NK-92 (cell line): ENCODE results near the gene PRND.
"Not testable (repeated sequence)": the region's sequence is repeated elsewhere in the genome, so short reads cannot be mapped to it uniquely, and the experiment has no call there.

Experiments
- DNase-seq: peaks from one replicate; lab custom pipeline; 2025; ENCODE audit not compliant: unreplicated experiment; lab: John Stamatoyannopoulos, UW

The PRND gene

DNA sequence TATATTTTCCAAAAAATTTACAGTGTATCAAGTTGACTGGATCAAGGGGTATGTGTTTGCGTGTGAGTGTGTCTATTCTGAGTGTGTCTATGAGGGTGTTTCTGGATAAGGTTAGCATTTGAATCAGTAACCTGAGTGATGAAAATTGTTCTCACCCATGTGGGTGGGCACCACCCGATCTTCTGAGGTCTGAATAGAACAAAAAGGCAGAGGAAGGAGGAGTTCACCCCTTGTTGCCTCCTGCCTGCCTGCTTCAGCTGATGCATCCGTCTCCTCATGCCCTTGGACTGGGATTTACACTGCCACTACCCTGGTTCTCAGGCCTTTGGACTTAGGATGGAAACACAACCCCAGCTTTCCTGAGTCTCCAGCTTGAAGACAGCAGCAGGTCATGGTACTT lies 13.7 kb upstream of the PRND start:
- no peak for DNase-seq

DNA sequence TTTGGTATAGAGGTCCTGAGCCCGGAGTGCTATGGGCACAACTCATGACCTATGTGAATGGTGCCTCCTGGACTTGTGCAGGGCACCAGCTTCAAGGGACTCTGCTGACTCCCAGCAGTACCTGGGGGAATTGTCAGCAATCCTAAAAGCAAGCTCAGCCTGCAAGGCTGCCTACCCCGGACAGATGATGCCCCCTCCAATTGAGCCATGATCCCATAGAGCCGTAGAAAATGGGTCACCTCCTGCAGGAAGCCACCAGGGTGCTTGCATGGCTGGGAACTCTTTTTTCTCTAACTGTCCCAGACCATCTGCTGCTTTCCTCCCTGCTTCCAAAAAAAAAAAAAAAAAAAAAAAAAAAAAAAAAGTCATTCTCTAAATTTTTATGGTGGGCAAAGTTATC lies 12.9 kb upstream of the PRND start:
- DNase-seq, result no peak

DNA sequence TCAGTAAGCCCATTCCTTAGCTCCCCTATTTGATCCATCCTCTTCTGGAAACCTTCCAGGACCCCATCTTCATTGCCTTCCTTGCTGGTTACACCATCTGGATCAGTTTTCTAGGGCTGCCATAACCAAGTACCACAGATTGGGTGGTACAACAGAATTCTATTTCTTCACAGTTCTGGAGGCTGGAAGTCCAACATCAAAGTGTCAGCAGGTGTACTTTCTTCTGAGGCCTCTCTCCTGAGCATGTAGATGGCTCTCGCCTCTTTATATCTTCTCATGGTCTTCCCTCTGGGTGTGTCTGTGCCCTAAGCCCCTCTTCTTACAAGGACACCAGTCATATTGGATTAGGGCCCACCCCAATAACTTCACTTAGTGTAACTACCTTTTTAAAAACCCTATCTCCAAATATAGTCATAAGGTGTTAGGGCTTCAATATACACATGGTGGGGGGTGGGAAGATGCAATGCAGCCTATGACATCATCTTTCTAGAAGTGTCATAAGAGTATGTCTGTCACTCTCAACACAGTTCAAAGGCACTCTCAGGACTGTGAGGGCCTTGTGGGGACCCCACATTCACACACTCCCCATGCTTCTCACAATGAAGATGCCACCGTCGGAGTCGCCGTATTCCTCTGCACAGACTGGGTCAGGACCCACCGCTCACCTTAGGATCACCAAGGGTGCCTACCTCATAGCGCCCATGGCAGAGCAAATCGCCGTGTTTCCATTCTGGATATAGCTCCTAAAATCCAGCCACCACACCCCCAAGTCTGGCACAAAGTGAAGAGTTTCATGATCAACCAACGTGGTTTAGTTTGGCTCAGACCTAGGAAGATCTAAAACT lies 12.2 kb upstream of the PRND start:
- DNase-seq, result no peak

DNA sequence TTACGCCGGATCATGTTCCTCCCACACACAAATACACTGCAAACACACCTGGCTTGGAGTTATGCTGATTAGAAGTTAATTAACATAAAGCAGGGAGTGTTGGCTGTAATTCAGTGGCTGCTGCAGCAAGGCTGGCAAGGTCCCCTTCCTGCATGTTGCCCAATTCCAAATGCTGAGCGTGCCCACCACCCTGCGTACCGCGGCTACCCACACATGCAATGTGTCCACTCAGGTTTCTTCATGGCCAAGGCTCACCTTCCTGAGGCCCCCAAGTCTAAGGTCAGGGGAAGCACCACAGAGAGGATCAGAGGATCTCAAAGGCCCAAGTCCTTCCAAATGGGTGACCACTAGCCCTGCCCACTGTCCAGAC lies 11.6 kb upstream of the PRND start:
- no peak for DNase-seq

DNA sequence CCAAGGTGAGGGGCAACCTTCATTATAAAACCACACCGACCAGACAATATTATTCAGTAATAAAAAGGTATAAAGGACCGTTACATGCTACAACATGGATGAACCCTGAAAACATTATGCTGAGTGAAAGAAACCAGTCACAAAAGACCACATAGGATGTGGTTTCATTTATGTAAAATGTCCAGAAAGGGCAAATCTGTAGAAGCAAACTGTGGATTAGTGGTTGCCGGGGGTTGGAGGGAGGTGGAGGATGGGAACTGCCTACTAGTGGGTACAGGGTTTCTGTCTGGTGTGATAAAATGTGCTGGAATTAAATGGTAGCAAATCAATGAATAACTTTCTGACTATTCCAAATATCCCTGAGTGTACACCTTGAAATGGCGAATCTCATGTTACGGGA lies 10.2 kb upstream of the PRND start:
- no peak for DNase-seq

DNA sequence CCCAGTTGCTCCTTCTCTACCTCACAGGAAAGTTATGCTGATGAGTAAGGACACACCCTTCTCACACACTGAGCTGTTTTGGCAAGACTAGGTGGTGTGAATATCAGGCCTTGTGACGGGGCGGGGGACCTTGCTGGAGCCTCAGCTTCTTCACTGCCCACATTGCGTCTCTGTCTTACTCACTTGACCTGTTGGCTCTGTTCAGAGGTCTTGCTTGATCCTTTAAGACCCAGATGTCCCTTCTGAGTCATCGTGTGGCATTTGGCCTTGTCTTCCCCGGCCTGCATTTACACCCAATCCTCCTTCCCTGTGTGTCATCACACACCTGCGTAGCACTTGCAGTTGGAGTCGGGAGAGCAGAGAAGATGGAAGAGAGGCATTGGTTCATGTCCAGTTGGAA lies 8.3 kb upstream of the PRND start:
- DNase-seq, result no peak

DNA sequence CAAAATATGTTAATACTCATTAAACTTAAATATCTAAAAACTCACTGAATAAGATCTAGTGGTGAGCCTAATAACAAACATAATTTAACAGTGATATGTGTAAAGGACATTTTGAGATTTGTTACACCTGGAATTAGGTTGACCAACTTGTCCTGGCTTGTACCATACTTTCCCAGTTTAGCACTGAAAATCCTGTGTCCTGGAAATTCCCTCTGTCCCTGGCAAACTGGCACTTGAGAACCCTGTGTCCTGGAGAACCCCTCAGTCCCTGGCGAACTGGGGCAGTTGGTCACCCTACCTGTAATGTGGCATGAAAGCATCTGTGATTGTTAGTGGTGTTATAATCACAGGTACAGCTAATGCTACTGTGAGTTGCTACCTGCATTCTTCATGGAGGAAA lies 6.9 kb upstream of the PRND start:
- DNase-seq, result no peak

DNA sequence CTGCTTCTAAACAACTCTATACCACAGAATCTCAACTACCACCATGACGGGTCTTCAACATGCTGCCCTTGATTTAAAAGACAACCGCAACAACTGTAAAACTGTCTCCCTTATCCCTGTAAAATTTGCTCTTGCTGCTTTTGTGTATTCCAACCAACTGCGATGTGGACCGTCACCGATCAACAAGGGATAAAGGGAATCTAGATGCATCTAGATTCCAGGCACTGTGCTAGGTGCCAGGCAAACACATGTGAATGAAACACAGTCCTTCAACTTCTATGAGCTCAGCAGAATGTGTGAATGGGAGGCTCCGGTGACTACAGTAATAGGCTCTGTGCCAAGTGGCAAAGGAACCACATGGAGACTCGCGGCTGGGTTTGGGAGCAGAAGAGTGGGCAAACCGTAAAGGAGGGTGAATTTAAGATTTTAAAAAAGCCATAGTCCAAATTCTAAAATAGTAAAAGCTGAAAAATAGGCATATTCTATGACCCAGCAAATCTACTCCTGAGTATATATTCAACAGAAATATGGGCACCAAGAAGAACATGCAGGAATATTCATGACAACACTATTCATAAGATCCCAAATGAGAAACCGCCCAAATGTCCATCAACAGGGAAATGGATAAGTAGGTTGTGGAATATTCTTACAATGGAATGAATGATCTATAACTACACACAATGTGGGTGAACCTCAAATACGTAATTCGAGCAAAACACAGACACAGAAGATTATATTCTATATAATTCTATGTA lies 3.7 kb upstream of the PRND start:
- no peak for DNase-seq

DNA sequence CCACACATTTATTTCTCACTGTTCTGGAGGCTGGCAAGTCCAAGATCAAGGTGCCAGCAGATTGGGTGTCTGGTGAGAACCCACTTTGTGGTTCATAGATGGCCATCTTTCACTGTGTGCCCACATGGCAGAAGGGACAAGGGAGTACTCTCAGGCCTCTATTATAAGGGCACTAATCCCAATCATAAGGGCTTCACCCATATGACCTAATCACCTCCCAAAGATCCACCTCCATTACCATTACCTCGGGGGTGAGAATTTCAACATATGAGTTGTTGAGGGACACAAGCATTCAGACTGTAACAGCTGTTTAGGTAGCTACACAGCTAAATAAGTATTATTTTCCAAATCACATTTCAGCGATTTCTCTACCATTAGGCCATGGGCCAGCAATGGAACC lies 2.5 kb upstream of the PRND start:
- DNase-seq, result no peak

DNA sequence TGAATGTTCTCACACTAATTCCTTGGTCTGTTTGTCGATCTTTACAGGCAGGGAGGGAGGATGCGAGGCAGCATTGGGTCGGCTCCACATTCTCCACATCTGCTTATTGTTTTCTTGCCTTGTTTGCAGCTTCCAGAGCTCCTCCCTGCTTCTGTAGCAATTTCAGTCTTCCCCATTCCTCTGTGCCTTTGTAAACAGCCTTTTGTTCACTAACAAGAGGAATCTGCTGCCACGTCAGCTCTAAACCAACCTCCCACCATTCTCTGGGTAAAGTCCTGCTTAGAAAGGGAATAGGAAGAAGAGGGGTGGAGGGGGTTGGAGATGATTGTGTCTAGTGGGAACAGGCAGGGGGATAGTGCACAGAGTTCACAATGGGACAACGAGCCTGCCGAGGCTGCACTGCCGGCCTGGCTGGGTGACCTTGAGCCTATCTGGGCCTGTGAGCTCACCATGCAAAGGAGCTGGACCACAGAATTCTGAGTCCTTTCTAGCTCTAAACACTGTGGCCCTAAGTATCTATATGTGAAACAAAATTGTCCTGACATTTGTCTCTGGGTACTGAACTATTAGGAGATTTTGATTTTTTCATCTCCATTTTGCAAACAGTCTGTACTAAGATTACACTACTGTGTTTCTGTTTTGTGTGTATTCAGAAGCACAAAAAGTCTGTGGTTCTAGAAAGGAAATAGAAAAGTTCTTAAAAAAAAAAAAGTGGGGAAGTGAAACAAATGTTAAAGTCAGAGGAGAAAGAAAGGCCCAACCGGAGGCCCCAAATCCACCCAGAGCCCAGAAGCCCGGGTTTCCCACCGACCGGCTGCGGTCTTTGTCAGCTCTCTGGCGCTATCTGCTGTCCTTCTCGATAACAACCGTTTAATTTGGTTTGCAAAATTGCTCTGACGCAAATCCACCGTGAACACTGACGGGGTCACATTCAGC lies 1.4 kb upstream of the PRND start:
- no peak for DNase-seq

DNA sequence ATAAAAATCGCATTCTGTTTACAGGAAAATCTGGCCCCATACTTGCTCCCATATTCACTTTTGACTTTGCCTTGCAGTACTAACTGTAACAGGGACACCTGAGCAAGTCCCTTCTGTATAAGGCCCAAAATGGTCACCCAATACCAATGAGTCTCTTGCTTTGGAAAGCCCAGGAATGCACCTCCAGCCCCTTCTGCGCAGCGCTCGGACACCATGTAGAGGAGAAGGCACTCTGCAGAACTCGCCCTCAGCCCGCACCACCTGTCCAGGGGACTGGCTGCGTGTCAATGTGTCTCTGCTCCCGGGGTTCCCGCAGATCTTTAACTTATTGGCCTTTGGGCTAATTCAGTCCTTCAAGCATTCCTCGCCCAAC lies 746 bp upstream of the PRND start:
- DNase-seq, result no peak

DNA sequence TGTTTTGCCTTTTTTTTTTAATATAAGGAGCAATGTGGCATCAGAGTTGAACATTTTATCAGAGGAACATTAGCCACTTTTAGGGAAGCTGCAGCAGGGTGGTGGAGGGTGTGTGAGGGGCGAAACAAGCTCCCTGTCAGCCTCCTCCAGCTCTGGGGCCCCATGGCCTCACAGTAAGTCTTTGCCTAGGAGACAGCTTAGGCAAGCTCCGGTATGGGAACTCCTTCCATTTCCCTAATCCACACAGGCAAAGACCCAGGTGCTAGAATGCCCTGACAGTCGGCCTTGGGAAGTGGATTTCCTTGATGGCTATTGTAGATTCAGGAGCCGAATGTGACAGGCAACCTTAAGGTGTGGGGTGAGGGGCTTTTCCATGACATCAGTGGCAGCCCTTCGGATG lies 862 bp downstream of the PRND start:
- no peak for DNase-seq

DNA sequence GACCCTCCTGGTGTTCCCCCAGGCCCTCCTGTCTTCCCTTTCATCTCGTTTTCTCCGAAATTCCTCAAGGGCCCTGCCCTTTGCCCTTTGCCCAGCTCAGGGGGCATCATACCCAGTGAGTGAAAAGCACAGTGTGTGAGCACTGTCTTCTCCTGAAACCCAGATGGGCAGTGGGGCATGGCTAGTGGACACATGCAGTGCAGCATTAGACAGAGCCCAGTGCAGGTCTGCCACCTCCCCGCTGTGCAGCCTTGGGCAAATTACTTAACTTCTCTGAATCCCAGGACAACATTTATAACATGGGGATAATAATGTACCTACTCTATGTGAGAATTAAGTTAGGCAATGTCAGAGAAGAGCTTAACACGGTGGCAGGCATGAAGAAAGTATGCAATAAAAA lies 1.3 kb downstream of the PRND start:
- no peak for DNase-seq

DNA sequence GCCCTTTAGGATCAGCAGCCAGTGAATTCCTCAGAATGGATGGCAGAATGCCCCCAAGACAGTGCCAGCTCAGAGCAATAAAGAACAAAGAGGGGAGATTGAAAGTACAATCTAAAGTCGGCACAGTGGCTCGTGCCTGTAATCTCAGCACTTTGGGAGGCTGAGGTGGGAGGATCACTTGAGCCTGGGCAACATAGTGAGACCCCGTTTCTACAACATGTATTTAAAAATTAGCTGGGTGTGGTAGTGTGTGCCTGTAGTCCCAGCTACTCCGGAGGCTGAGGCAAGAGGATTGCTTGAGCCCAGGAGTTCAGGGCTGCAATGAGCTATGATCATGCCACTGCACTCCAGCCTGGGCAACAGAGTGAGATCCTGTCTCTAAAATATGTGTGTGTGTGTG lies 1.8 kb downstream of the PRND start:
- not testable (repeated sequence) for DNase-seq

DNA sequence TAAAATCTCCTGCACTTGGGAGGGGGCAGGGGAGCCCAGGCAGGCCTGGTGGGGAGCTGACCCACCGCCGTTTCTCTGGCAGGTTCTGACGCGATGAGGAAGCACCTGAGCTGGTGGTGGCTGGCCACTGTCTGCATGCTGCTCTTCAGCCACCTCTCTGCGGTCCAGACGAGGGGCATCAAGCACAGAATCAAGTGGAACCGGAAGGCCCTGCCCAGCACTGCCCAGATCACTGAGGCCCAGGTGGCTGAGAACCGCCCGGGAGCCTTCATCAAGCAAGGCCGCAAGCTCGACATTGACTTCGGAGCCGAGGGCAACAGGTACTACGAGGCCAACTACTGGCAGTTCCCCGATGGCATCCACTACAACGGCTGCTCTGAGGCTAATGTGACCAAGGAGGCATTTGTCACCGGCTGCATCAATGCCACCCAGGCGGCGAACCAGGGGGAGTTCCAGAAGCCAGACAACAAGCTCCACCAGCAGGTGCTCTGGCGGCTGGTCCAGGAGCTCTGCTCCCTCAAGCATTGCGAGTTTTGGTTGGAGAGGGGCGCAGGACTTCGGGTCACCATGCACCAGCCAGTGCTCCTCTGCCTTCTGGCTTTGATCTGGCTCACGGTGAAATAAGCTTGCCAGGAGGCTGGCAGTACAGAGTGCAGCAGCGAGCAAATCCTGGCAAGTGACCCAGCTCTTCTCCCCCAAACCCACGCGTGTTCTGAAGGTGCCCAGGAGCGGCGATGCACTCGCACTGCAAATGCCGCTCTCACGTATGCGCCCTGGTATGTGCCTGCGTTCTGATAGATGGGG lies 3.0 kb downstream of the PRND start:
- no peak for DNase-seq

DNA sequence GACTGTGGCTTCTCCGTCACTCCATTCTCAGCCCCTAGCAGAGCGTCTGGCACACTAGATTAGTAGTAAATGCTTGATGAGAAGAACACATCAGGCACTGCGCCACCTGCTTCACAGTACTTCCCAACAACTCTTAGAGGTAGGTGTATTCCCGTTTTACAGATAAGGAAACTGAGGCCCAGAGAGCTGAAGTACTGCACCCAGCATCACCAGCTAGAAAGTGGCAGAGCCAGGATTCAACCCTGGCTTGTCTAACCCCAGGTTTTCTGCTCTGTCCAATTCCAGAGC lies 3.5 kb downstream of the PRND start:
- no peak for DNase-seq

DNA sequence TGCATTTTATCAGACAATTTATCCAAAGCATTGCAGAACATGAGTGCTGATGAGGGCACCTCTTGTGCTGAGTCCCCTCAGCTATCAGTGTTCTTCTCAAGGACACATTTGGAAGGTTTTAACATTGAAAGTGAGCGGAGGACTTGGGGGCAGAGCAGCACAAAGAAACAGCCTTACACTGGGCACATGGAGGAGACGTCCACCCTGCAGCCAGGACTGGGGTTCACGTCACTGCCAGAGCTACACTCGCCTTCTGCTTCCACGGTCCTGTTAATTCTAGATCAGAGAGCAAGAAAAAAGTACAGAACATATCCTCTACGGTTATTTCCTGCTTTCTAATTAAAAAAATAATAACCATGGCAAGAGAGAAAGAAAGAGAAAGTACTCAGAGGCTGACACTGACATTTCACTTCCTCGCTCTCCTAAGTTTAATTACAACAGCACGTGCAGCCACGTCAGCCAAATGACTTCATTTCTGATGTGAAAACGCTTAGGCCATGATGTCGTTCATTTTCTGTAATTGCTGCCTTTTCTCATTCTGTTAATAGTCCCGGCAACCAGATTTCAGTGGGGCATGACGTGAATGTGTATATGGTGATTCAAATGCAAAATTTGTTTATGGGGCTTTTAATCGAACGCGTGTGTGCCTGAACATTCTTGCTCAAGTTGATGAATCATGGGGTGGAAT lies 5.1 kb downstream of the PRND start:
- DNase-seq, result no peak

DNA sequence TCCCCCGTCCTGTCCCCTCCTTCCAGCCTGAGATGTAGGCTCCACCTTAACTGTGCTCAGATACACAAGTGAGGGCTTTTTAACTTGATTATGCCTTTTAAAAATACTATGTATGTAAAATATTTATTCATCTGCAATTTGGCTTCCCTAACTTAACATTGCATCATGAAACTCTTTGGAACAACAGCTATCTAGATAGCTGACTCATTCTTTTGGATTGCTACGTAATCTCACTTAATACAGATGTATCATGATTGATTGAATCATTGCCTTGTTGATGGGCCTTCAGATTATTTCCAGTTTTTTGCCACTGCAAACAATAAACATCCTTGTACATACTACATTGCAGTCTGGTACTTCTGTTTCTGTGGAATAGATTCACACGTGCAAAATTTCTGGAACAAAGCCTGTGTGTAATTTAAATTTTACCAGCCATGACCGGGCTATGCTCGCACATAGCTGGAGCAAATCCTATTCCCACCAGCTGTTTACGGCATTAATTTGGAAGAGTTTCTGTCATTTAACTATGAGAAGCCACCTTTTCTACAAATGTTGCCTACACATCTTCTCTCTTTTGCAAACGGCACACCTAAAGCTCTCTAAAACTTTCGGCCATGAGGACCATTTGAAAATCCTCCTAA lies 6.5 kb downstream of the PRND start:
- DNase-seq, result no peak

DNA sequence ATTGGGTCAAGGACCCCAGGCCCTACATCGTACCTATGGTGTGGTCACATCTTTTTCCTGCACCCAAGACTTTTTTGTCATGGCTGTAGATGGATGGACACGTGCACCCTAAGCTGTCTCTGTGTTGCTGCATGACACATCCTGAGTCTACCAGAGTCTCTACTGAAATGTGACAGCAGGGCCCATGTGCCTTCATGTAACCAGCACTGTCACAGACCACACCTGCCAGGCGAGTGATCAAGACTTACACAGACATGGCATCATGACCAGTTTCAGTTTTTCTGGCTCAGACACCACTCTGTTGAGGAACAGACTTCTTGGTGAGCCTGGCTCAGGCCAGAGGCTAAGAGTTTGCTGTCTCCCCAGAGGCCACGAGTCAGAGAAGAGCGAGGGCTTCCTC lies 7.6 kb downstream of the PRND start:
- no peak for DNase-seq

DNA sequence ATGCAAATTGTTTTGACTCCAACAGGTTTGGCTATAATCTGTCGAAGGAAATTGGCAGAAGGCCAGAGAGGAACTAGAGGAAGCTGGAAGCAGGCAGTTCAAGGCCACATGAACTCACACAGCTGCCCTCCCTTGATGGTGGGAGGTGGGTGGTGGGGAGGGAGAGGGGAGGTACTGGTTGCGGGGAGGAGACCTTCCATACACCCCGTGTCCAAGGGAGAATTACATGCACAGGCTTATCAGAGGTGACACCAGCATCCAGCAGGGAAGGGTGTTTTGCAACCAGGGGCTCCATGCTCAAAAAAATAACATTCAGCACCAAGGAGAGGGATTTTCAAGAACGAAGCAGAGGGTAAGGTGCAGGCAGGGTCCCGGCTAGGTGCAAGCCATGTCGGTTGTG lies 9.1 kb downstream of the PRND start:
- no peak for DNase-seq
